NCI-H1436 (cell line): ENCODE data around the gene THAP7.

Experiments used
- DNase-seq: peaks from one replicate; lab custom pipeline; 2025; lab: John Stamatoyannopoulos, UW

Gene THAP7

GRCh38 chr22:20964090-20964798 is 37.7 kb downstream of the THAP7 start:
- DNase-seq: no peak

- DNase-seq: no peak
These were observed 38.5 kb downstream of the THAP7 start for GRCh38 chr22:20963201-20964052.

GRCh38 chr22:20962491-20962945 is 39.4 kb downstream of the THAP7 start:
- no peak for DNase-seq

DNA sequence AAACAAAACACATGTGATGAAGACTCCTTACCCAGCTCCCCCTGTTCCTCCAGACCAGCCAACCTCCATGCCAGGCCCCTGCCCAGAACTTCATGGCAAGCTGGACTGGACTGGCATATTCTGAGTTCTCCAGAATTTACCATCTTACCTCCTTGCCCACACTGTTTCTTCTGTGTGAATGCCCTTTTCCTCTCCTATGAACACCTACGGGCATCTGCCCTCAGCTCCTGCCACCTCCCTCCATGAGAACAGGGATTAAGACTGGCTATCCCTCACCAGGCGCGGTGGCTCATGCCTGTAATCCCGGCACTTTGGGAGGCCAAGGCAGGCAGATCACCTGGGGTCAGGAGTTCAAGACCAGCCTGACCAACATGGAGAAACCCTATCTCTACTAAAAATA is 41.3 kb downstream of the THAP7 start:
- no peak for DNase-seq

GRCh38 chr22:20959578-20960461 is 42.1 kb downstream of the THAP7 start:
- DNase-seq: no peak

GRCh38 chr22:20957683-20958431 is 44.1 kb downstream of the THAP7 start:
- no peak for DNase-seq

GRCh38 chr22:20957102-20957682 is 44.7 kb downstream of the THAP7 start:
- no peak for DNase-seq

DNA sequence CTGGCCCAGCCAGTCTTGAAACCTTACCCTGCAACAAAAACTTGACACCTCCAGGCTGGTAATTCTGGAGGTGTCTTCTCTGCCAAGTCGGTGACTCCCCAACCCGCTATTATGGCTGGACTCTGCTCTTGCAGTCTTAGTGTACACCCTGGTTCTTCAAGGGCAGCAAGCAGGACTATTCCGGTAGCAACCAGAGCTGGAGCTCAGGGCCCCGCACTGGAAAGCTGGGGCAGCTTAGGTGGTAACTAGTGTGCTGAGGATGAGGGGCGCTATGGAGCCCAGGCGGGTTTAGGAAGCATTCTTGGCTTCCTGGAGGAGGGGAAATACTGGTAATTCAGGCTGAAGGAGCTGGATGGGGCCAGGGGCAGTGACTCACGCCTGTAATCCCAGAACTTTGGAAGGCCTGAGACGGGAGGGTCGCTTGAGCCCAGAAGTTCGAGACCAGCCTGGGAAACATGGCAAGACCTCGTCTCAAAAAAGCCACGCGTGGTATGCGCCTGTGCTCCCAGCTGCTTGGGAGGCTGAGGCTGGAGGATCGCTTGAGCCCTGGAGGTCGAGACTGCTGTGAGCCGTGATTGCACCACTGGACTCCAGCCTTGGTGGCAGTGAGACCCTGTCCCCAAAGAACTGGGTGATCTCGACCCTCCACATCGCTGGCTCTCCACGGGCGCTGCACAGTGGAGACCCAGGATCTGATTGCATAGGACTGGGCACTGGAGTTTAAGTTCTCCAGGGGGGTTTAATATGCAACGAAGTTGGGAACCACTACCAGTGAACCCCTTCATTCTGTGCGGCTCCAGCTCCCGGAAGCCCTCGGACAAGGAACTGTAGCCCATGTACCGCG is 45.4 kb downstream of the THAP7 start:
- DNase-seq: no peak

- no peak for DNase-seq
These were observed 46.4 kb downstream of the THAP7 start for GRCh38 chr22:20955548-20955947.

- no peak for DNase-seq
These were observed 48.0 kb downstream of the THAP7 start for GRCh38 chr22:20953668-20954500.

DNA sequence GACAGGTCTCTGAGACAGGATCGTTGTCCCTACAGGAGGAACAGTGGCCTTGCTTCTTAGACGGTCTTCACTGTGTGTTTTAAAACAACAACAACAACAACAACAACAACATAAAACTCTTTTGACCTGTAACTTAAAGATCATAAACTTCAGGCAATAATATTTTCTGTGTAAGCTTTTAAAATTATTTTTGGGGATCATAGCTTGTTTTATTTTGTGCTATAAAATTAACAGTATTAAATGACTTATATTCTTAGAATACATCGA is 48.6 kb downstream of the THAP7 start:
- DNase-seq: no peak

- DNase-seq: no peak
These were observed 49.2 kb downstream of the THAP7 start for GRCh38 chr22:20952544-20953341.

DNA sequence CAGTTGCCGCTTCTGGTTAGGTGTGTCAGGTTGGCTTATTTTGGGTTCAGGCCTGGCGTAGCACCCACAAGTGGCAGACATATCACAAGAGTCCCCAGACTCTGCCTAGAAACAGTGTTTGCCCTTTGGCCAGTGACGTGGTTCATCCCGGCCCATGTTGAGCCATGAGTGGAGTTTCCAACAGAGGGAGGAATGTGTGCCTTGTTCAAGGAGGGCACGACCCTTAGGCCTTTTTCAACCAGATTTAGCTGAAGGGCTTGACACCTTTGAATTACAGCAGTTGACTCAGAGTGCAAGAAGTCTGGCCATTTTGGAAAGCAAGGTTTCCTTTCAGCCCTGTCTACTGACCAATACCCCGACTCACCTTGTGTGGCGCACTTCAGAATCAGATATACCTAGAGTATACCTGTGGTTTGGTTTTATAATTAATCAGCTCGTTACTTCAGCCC is 50.0 kb downstream of the THAP7 start:
- no peak for DNase-seq

DNA sequence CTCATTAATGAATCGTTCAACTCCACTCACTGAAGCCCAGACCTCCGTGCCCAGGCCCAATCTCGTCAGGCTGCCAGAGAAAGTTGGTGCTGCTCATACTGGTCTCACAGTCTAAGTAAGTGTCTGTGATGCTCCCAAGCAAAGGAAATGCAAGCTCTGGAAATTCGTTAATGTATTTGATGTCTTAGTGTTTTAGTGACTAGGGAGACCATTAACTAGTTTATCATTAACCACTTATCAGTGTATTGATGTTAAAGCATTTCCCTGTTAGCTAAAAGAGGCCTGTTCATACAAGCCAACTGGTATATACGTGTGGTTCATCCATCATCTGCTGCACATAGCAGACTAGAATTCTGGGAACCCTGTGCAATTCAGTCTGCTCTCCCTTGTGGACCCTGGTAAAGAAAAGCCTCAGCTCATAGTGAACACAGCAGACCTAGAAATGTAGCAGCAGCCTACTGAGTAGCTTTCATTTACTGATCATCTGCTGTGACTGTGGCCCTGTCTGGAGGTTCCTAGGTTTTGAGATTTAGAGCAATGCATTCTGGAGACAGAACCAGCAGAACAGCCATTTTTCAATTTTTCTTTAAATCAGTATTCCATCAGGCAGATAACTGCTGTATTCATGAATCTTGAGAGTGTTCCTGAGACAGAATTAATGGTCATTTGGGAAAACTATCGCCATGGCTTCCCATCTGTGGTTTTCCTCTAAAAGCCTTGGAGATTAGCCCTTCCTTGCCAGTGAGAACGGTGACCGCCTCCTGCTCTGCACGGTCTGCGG is 50.6 kb downstream of the THAP7 start:
- DNase-seq: no peak

DNA sequence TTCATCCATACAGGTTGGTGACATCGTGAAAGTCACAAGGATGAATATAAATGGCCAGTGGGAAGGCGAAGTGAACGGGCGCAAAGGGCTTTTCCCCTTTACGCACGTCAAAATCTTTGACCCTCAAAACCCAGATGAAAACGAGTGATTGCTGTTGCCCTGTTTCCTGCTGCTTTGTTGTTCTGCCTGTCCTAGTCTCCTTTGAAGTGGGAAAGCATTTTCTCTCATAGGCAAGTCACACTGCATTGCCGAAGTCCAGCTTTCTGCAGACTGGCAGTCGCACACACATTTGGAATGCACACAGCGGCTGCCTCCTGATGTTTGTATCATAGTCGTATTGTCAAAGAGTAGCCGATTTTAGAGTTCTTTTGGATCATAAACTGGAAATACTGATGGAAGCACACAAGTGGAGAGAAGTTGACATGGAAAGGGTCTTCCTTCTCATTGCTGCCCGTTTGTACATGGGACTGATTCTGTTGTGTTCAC is 52.2 kb downstream of the THAP7 start:
- no peak for DNase-seq
